ENCODE data around the gene GTPBP1.

- no peak for TF ChIP-seq CTCF (IDR thresholded peaks at IDR 0.05; ENCODE audit: low read depth, low read length, poor library complexity, severe bottlenecking)
- no peak for TF ChIP-seq EZH2phosphoT487 (IDR thresholded peaks at IDR 0.05; ENCODE audit: borderline replicate concordance, low read length)
Observed at GRCh38 chr22:38740754-38741153, 35.0 kb downstream of the GTPBP1 start.
